GM21825 (cell line): Measurements from ENCODE around the gene PGA5.
"Not testable (repeated sequence)": the region's sequence is repeated elsewhere in the genome, so short reads cannot be mapped to it uniquely, and the experiment has no call there.

ENCODE experiments used
- ATAC-seq: cut with Tn5 transposase; IDR thresholded peaks from one replicate; pipeline ENCODE4 v1.9.1; 2021; ENCODE audit warnings: mild to moderate bottlenecking, moderate library complexity; ENCODE audit not compliant: unreplicated experiment

Gene PGA5

GRCh38 chr11:61240875-61241274, at the start of gene PGA5:
Gene PGA5, plus strand, starts transcription at chr11:61241175. Its CDS starts 52 bp downstream, at chr11:61241227.
- not testable (repeated sequence) for ATAC-seq

GRCh38 chr11:61193596-61193995, 47.4 kb upstream of the PGA5 start:
- no peak for ATAC-seq

GRCh38 chr11:61194169-61194671, 46.8 kb upstream of the PGA5 start:
- no peak for ATAC-seq

- no peak for ATAC-seq
Observed at GRCh38 chr11:61194981-61195695, 45.8 kb upstream of the PGA5 start.

GRCh38 chr11:61195719-61196118, 45.3 kb upstream of the PGA5 start:
- no peak for ATAC-seq

- no peak for ATAC-seq
Observed at GRCh38 chr11:61198361-61198760, 42.6 kb upstream of the PGA5 start.

GRCh38 chr11:61198948-61199523, 41.9 kb upstream of the PGA5 start:
- no peak for ATAC-seq

GRCh38 chr11:61201476-61201875, 39.5 kb upstream of the PGA5 start:
- no peak for ATAC-seq

GRCh38 chr11:61202950-61203746, 37.8 kb upstream of the PGA5 start, which contains the start of gene PGA3:
Gene PGA3, plus strand, starts transcription at chr11:61203515. Its CDS starts 50 bp downstream, at chr11:61203565.
- not testable (repeated sequence) for ATAC-seq

- not testable (repeated sequence) for ATAC-seq
Observed at GRCh38 chr11:61203873-61204272, 37.1 kb upstream of the PGA5 start.

- ATAC-seq, result not testable (repeated sequence)
Observed at GRCh38 chr11:61204502-61205059, 36.4 kb upstream of the PGA5 start.

- not testable (repeated sequence) for ATAC-seq
Observed at GRCh38 chr11:61207636-61208310, 33.2 kb upstream of the PGA5 start.

- ATAC-seq, result not testable (repeated sequence)
Observed at GRCh38 chr11:61210629-61211028, 30.3 kb upstream of the PGA5 start.

GRCh38 chr11:61211327-61211952, 29.5 kb upstream of the PGA5 start:
- not testable (repeated sequence) for ATAC-seq

GRCh38 chr11:61212202-61212601, 28.8 kb upstream of the PGA5 start:
- not testable (repeated sequence) for ATAC-seq

GRCh38 chr11:61213711-61214324, 27.2 kb upstream of the PGA5 start:
- ATAC-seq, result not testable (repeated sequence)

- ATAC-seq, result not testable (repeated sequence)
Observed at GRCh38 chr11:61218306-61218705, 22.7 kb upstream of the PGA5 start.

- not testable (repeated sequence) for ATAC-seq
Observed at GRCh38 chr11:61219016-61219415, 22.0 kb upstream of the PGA5 start.

GRCh38 chr11:61222047-61222446, 18.9 kb upstream of the PGA5 start, which contains the start of gene PGA4:
Gene PGA4, plus strand, starts transcription at chr11:61222347. Its CDS starts 54 bp downstream, at chr11:61222401.
- ATAC-seq, result not testable (repeated sequence)
